PC-9 (cell line): ENCODE measurements around the gene CEACAM8. TPM values are rescaled to one million over a fixed set of nuclear protein-coding genes. Genes with fewer than 3 reads are reported as not detected.
"Not testable (repeated sequence)": the region's sequence is repeated elsewhere in the genome, so short reads cannot be mapped to it uniquely, and the experiment has no call there.

ENCODE experiments used
- BruUV-seq: library from RNA; stranded (reverse); fragments of 400-500 nt; replicated peaks from 2 replicates; lab custom pipeline; 2021; lab: Mats Ljungman, UMichigan
- CTCF ChIA-PET: fragments of 300-600 bp; sonication (Branson Sonifier 250); formaldehyde crosslinking; loops from one replicate; lab custom pipeline; 2022; ENCODE audit warnings: antibody characterized with exemption; lab: Charles Lee
- POLR2A ChIA-PET: fragments of 300-600 bp; sonication (Branson Sonifier 250); formaldehyde crosslinking; loops from one replicate; lab custom pipeline; 2022; ENCODE audit warnings: antibody characterized with exemption; ENCODE audit not compliant: unreplicated experiment; lab: Charles Lee
- DNase-seq, 2 experiments: peaks; one replicate each; pipeline versions ENCODE4 v3.0.0 to v3.0.0-alpha.2; 2015 to 2022; ENCODE audit warnings: mixed read lengths in 1 of 2
- H2AFZ ChIP-seq: fragments of 200-600 bp; sonication (generic); 2 replicates; pipeline ENCODE4 v1.8.1; 2017; ENCODE audit warnings: antibody characterized with exemption
- H3F3A ChIP-seq: fragments of 200-600 bp; sonication (generic); 2 replicates; pipeline ENCODE4 v1.8.1; 2017; ENCODE audit warnings: antibody characterized with exemption, mild to moderate bottlenecking, low read depth; ENCODE audit not compliant: insufficient read depth
- H3K27ac ChIP-seq: fragments of 200-600 bp; sonication (generic); 2 replicates; pipeline ENCODE4 v1.6.1; 2016; ENCODE audit warnings: mixed run types
- H3K27me3 ChIP-seq: fragments of 200-600 bp; sonication (generic); 2 replicates; pipeline ENCODE4 v1.6.1; 2016; ENCODE audit warnings: low read depth, mixed run types; ENCODE audit not compliant: insufficient read depth
- H3K36me3 ChIP-seq: fragments of 200-600 bp; sonication (generic); 2 replicates; pipeline ENCODE4 v1.6.1; 2016; ENCODE audit warnings: low read depth, mixed run types
- H3K4me1 ChIP-seq: fragments of 200-600 bp; sonication (generic); replicated peaks from 2 replicates; pipeline ENCODE4 v1.6.1; 2016; ENCODE audit warnings: mixed run types; ENCODE audit not compliant: insufficient read depth
- H3K4me2 ChIP-seq: fragments of 200-600 bp; sonication (generic); 2 replicates; pipeline ENCODE4 v1.6.1; 2017; ENCODE audit warnings: mixed run types
- H3K4me3 ChIP-seq: fragments of 200-600 bp; sonication (generic); 2 replicates; pipeline ENCODE4 v1.6.1; 2016; ENCODE audit warnings: mixed run types
- H3K79me2 ChIP-seq: fragments of 200-600 bp; sonication (generic); 2 replicates; pipeline ENCODE4 v1.6.1; 2017; ENCODE audit warnings: low read depth, mixed run types
- H3K9me2 ChIP-seq: fragments of 200-600 bp; sonication (generic); 2 replicates; pipeline ENCODE4 v1.8.1; 2017; ENCODE audit warnings: mild to moderate bottlenecking; ENCODE audit not compliant: insufficient read depth
- H3K9me3 ChIP-seq: fragments of 200-600 bp; sonication (generic); 2 replicates; pipeline ENCODE4 v1.8.1; 2016; ENCODE audit warnings: low read depth; ENCODE audit not compliant: insufficient read depth
- H4K20me1 ChIP-seq: fragments of 200-600 bp; sonication (generic); 2 replicates; pipeline ENCODE4 v1.8.1; 2017; ENCODE audit not compliant: insufficient read depth
- EZH2 ChIP-seq: fragments of 200-600 bp; sonication (generic); IDR thresholded peaks from 2 replicates; pipeline ENCODE4 v1.8.0; 2017; ENCODE audit warnings: antibody characterized with exemption, low read depth
- intact Hi-C: fragments of 100-400 bp; cut with micrococcal nuclease; formaldehyde crosslinking; loops from one replicate; pipeline ENCODE4 v1.10.0; 2022; ENCODE audit not compliant: unreplicated experiment
- total RNA-seq: library from RNA; stranded (reverse); gene quantifications from 2 replicates; pipeline ENCODE4 v1.2.3, GENCODE V29; 2021
- TF ChIP-seq, protein P1 (sequence below): fragments of 200-600 bp; sonication (generic); conservative IDR thresholded peaks from 2 replicates; pipeline ENCODE4 v1.6.1; 2017; ENCODE audit warnings: mixed run types, antibody characterized with exemption, mild to moderate bottlenecking, moderate library complexity

Gene CEACAM8
- total RNA-seq, 1 experiment from 2014 or later: not detected

- POLR2A ChIA-PET: no interaction called here
- Histone ChIP-seq H3K36me3 (no peaks in the 10 kb centered on the region), H3K4me1 (no peaks in the 10 kb centered on the region), H3K79me2 (no peaks in the 10 kb centered on the region), H3K9me3 (no peaks in the 10 kb centered on the region), H4K20me1 (no peaks in the 10 kb centered on the region), H3K9me2 (no peaks in the 10 kb centered on the region), H2AFZ (no peak overlapping the region), H3K4me3 (no peak overlapping the region), H3K27me3 (peaks cover 70% of the 10 kb centered on the region), H3K4me2 (no peak overlapping the region), H3F3A (no peaks in the 10 kb centered on the region), H3K27ac (no peak overlapping the region)
- DNase-seq: no peak
- no TSS peak for BruUV-seq
- intact Hi-C loops: no loop called here
- CTCF ChIA-PET: interaction anchor here (0.5 kb wide), 1 partner anchor 374 kb away, joined by 3 read pairs; no protein-coding TSS in a partner anchor
- TF ChIP-seq, protein P1, sequence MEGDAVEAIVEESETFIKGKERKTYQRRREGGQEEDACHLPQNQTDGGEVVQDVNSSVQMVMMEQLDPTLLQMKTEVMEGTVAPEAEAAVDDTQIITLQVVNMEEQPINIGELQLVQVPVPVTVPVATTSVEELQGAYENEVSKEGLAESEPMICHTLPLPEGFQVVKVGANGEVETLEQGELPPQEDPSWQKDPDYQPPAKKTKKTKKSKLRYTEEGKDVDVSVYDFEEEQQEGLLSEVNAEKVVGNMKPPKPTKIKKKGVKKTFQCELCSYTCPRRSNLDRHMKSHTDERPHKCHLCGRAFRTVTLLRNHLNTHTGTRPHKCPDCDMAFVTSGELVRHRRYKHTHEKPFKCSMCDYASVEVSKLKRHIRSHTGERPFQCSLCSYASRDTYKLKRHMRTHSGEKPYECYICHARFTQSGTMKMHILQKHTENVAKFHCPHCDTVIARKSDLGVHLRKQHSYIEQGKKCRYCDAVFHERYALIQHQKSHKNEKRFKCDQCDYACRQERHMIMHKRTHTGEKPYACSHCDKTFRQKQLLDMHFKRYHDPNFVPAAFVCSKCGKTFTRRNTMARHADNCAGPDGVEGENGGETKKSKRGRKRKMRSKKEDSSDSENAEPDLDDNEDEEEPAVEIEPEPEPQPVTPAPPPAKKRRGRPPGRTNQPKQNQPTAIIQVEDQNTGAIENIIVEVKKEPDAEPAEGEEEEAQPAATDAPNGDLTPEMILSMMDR: no peak
- TF ChIP-seq EZH2: no peak
These were observed 33.2 kb upstream of the CEACAM8 start for GRCh38 chr19:42627916-42628315.

DNA sequence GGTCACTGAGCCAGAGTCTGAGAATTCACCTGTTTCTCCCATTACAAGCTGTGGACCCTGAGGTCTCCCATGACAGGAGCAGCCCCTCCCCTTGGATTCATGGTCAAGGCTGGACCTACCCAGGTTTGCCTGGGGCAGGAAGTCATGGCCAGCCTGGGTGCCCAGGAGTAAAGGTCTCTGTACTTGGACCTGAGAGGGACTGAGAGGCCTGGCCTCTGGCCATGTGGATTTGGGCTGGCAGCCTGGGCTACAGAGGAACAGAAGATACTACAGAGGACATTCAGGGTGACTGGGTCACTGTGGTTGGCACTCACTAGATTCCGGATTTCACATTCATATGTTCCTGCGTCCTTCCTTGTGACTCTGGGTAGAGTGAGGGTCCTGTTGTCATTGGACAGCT lies 31.5 kb upstream of the CEACAM8 start:
- no peaks in the 10 kb centered on the region for H3K79me2 ChIP-seq
- TF ChIP-seq, protein P1: no peak
- TF ChIP-seq EZH2: no peak
- no peak overlapping the region for H2AFZ ChIP-seq
- no peaks in the 10 kb centered on the region for H3K9me3 ChIP-seq
- H3K9me2 ChIP-seq: no peaks in the 10 kb centered on the region
- peaks cover 54% of the 10 kb centered on the region for H3K27me3 ChIP-seq
- no peaks in the 10 kb centered on the region for H3K36me3 ChIP-seq
- no peaks in the 10 kb centered on the region for H4K20me1 ChIP-seq
- ChIA-PET CTCF (no interaction called here), POLR2A (no interaction called here)
- intact Hi-C loops: no loop called here
- H3F3A ChIP-seq: no peaks in the 10 kb centered on the region
- no peaks in the 10 kb centered on the region for H3K4me1 ChIP-seq
- no peak overlapping the region for H3K4me2 ChIP-seq
- BruUV-seq: no TSS peak
- no peak overlapping the region for H3K27ac ChIP-seq
- DNase-seq: no peak
- no peak overlapping the region for H3K4me3 ChIP-seq

GRCh38 chr19:42619271-42619670 lies 24.5 kb upstream of the CEACAM8 start:
- H3K4me3 ChIP-seq: no peak overlapping the region
- TF ChIP-seq EZH2: no peak
- no peaks in the 10 kb centered on the region for H3K79me2 ChIP-seq
- no peaks in the 10 kb centered on the region for H3K36me3 ChIP-seq
- ChIA-PET POLR2A (no interaction called here), CTCF (no interaction called here)
- H2AFZ ChIP-seq: no peak overlapping the region
- H4K20me1 ChIP-seq: no peaks in the 10 kb centered on the region
- H3K4me2 ChIP-seq: no peak overlapping the region
- H3F3A ChIP-seq: no peaks in the 10 kb centered on the region
- H3K9me2 ChIP-seq: no peaks in the 10 kb centered on the region
- H3K4me1 ChIP-seq: no peaks in the 10 kb centered on the region
- H3K27ac ChIP-seq: no peak overlapping the region
- intact Hi-C loops: no loop called here
- BruUV-seq: no TSS peak
- H3K9me3 ChIP-seq: no peaks in the 10 kb centered on the region
- peaks cover 31% of the 10 kb centered on the region for H3K27me3 ChIP-seq
- DNase-seq: no peak

DNA sequence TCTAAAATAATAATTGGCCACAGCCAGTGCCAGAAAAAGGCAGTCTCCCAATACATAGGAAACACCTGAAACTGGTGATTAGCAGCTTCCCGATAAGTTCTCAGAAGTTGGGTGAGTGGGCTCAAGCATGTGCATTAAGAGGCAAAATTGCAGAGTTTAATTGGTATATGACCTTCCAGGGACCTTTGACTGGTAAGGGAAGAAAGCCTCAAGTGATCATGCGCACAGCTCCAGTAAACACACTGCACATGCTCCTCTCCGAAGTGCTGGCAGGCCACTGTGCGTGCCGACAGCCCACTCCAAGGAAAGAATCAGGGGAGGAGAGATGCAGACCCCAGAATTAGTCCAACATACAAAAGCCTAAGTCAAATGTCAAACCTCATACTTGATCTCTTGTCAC lies 18.9 kb upstream of the CEACAM8 start:
- POLR2A ChIA-PET: no interaction called here
- H3K4me3 ChIP-seq: no peak overlapping the region
- no peak overlapping the region for H2AFZ ChIP-seq
- H3K9me3 ChIP-seq: no peaks in the 10 kb centered on the region
- TF ChIP-seq EZH2: no peak
- TF ChIP-seq, protein P1: no peak
- no peak overlapping the region for H3K4me2 ChIP-seq
- CTCF ChIA-PET: no interaction called here
- no TSS peak for BruUV-seq
- no peaks in the 10 kb centered on the region for H3K79me2 ChIP-seq
- no peaks in the 10 kb centered on the region for H3K36me3 ChIP-seq
- no peaks in the 10 kb centered on the region for H3K4me1 ChIP-seq
- no peaks in the 10 kb centered on the region for H3K9me2 ChIP-seq
- no peaks in the 10 kb centered on the region for H3F3A ChIP-seq
- H3K27me3 ChIP-seq: peaks cover 35% of the 10 kb centered on the region
- intact Hi-C loops: no loop called here
- no peaks in the 10 kb centered on the region for H4K20me1 ChIP-seq
- no peak overlapping the region for H3K27ac ChIP-seq
- DNase-seq: no peak

DNA sequence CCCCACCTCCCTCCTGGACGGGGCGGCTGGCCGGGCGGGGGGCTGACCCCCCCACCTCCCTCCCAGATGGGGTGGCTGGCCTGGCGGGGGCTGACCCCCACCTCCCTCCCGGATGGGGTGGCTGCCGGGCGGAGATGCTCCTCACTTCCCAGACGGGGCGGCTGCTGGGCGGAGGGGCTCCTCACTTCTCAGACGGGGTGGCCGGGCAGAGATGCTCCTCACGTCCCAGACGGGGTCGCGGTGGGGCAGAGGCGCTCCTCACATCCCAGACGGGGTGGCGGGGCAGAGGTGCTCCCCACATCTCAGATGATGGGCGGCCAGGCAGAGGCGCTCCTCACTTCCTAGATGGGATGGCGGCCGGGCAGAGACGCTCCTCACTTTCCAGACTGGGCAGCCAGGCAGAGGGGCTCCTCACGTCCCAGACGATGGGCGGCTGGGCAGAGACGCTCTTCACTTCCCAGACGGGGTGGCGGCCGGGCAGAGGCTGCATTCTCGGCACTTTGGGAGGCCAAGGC lies 15.7 kb upstream of the CEACAM8 start:
- DNase-seq, H3K36me3 ChIP-seq, intact Hi-C loops, H3K9me3 ChIP-seq, BruUV-seq, POLR2A ChIA-PET, H3K4me1 ChIP-seq, H3K9me2 ChIP-seq, H2AFZ ChIP-seq, H3K4me2 ChIP-seq, CTCF ChIA-PET, H3K4me3 ChIP-seq, H3K27ac ChIP-seq, H4K20me1 ChIP-seq, H3F3A ChIP-seq, H3K79me2 ChIP-seq: not testable (repeated sequence)
- H3K27me3 ChIP-seq: peaks cover 40% of the 10 kb centered on the region
